ENCODE results near the gene GPR146. TPM values are rescaled to one million over a fixed set of nuclear protein-coding genes. Genes with fewer than 3 reads are reported as not detected.

The GPR146 gene
- total RNA-seq, 2 experiments from 2014 or later: 5.6 to 8.5 TPM

DNA sequence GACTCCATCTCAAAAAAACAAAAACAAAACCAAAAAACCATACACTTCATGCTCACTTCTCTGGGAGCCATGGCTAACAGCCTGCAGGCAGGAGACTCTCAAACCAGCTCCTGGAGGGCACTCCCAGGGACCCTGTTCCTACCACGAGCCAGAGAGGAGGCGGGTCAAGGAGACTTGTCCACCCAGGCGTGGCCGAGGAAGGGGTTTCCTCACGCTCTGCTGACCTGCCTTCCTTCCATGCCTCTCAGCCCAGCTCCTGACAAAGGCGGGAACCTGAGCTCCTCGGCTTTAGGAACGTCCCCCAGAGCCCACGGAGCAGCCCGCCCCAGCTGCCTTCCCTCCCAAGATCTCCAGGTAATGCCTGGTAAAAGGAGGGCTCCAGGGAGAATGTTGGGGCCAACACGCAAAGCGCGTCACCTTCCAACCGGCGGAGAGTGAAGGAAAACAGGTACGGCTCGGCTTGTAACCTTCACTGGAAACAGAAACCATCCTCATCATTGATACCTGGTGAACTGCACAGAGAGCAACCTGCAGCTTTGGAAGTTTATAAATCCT, 9.5 kb downstream of the GPR146 start:
- ChIA-PET POLR2A (interaction anchor here (0.6 kb wide), 1 partner anchor 8 kb away, joined by 3 read pairs; no protein-coding TSS in a partner anchor), CTCF (interaction anchor here (0.8 to 3.1 kb wide), 3 partner anchors 12 to 122 kb away, joined by 3 to 20 read pairs (median 4); no protein-coding TSS in a partner anchor)
- peaks cover 27% of the 10 kb centered on the region for H3K4me1 Mint-ChIP-seq (ENCODE audit: low read depth)
- no peak for ATAC-seq
- intact Hi-C loops (cut with micrococcal nuclease): no loop called here
- no peaks in the 10 kb centered on the region for H3K27me3 Mint-ChIP-seq
- H3K36me3 Mint-ChIP-seq (ENCODE audit: low read depth): no peaks in the 10 kb centered on the region
- no peak overlapping the region for H3K27ac Mint-ChIP-seq
- no peak overlapping the region for H3K4me3 Mint-ChIP-seq
- TF ChIP-seq, protein P1, sequence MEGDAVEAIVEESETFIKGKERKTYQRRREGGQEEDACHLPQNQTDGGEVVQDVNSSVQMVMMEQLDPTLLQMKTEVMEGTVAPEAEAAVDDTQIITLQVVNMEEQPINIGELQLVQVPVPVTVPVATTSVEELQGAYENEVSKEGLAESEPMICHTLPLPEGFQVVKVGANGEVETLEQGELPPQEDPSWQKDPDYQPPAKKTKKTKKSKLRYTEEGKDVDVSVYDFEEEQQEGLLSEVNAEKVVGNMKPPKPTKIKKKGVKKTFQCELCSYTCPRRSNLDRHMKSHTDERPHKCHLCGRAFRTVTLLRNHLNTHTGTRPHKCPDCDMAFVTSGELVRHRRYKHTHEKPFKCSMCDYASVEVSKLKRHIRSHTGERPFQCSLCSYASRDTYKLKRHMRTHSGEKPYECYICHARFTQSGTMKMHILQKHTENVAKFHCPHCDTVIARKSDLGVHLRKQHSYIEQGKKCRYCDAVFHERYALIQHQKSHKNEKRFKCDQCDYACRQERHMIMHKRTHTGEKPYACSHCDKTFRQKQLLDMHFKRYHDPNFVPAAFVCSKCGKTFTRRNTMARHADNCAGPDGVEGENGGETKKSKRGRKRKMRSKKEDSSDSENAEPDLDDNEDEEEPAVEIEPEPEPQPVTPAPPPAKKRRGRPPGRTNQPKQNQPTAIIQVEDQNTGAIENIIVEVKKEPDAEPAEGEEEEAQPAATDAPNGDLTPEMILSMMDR (IDR thresholded peaks at IDR 0.05): no peak
- no peak for DNase-seq
- H3K9me3 Mint-ChIP-seq: no peaks in the 10 kb centered on the region

DNA sequence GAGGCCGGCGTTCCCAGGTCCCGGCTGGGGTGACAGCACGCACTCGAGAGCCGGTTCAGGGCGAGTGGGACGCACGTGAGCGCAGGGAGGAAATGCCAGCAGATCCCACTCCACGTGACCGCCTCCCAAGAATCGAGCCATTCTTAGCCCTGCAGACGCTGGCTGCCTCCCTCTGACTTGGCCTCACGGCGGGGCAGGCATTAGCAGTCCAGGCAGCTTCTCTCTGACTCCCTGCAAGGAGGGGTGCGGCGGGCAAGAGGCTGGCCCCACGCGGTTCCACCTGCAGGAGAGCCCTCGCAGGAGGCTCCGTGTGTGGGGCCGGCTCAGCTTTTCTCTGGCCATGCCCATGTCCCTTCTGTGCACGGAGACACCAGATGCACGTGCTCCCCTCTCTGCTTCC, 10.1 kb downstream of the GPR146 start:
- ATAC-seq (no peak), DNase-seq (no peak)
- CTCF ChIA-PET: interaction anchor here (0.8 to 3.1 kb wide), 3 partner anchors 11 to 121 kb away, joined by 3 to 20 read pairs (median 9); no protein-coding TSS in a partner anchor
- TF ChIP-seq, protein P1 (IDR thresholded peaks at IDR 0.05): no peak
- Mint-ChIP-seq H3K36me3 (ENCODE audit: low read depth) (no peaks in the 10 kb centered on the region), H3K4me1 (ENCODE audit: low read depth) (peaks cover 22% of the 10 kb centered on the region), H3K4me3 (no peak overlapping the region), H3K27ac (no peak overlapping the region), H3K27me3 (no peaks in the 10 kb centered on the region), H3K9me3 (no peaks in the 10 kb centered on the region)
- POLR2A ChIA-PET: interaction anchor here (0.6 kb wide), 1 partner anchor 9 kb away, joined by 3 read pairs; no protein-coding TSS in a partner anchor
- intact Hi-C loops (cut with micrococcal nuclease): no loop called here

GRCh38 chr7:1054861-1055450, 10.6 kb downstream of the GPR146 start:
- H3K4me1 Mint-ChIP-seq (ENCODE audit: low read depth): peaks cover 16% of the 10 kb centered on the region
- TF ChIP-seq, protein P1 (IDR thresholded peaks at IDR 0.05): no peak
- CTCF ChIA-PET: interaction anchor here (2.0 to 3.1 kb wide), 2 partner anchors 11 to 62 kb away, joined by 9 to 20 read pairs; no protein-coding TSS in a partner anchor
- POLR2A ChIA-PET: no interaction called here
- no peaks in the 10 kb centered on the region for H3K27me3 Mint-ChIP-seq
- intact Hi-C loops (cut with micrococcal nuclease): no loop called here
- H3K27ac Mint-ChIP-seq: peak overlapping the region; percentile 25
- ATAC-seq: peak; percentile 57
- no peaks in the 10 kb centered on the region for H3K36me3 Mint-ChIP-seq (ENCODE audit: low read depth)
- peak; percentile 68 for DNase-seq
- no peaks in the 10 kb centered on the region for H3K9me3 Mint-ChIP-seq
- H3K4me3 Mint-ChIP-seq: peak overlapping the region; percentile 60

GRCh38 chr7:1055491-1055955, 11.2 kb downstream of the GPR146 start:
- H3K27me3 Mint-ChIP-seq: no peaks in the 10 kb centered on the region
- peak overlapping the region; percentile 60 for H3K4me3 Mint-ChIP-seq
- TF ChIP-seq, protein P1 (IDR thresholded peaks at IDR 0.05): no peak
- no peaks in the 10 kb centered on the region for H3K36me3 Mint-ChIP-seq (ENCODE audit: low read depth)
- CTCF ChIA-PET: interaction anchor here (0.8 to 3.1 kb wide), 3 partner anchors 10 to 63 kb away, joined by 4 to 20 read pairs (median 9); no protein-coding TSS in a partner anchor
- H3K27ac Mint-ChIP-seq: no peak overlapping the region
- H3K9me3 Mint-ChIP-seq: no peaks in the 10 kb centered on the region
- POLR2A ChIA-PET: interaction anchor here (1.1 kb wide), 1 partner anchor 8 kb away, joined by 4 read pairs; no protein-coding TSS in a partner anchor
- H3K4me1 Mint-ChIP-seq (ENCODE audit: low read depth): peaks cover 15% of the 10 kb centered on the region
- intact Hi-C loops (cut with micrococcal nuclease): no loop called here
- DNase-seq (no peak), ATAC-seq (peak; percentile 5)

Measured in activated CD8-positive, alpha-beta T cell treated with anti-CD3 and anti-CD28 coated beads for 36 hours (primary cell).